Neutrophil (primary cell): ENCODE measurements around the gene SYVN1.

Experiments used
- H3K27ac ChIP-seq: fragments of 200-600 bp; sonication (generic); 2 replicates; pipeline ENCODE4 v1.5.1; 2016; ENCODE audit warnings: mild to moderate bottlenecking, moderate library complexity
- H3K27me3 ChIP-seq: fragments of 200-600 bp; sonication (generic); 2 replicates; pipeline ENCODE4 v1.6.0; 2016; ENCODE audit warnings: mild to moderate bottlenecking
- H3K36me3 ChIP-seq: fragments of 200-600 bp; sonication (generic); 2 replicates; pipeline ENCODE4 v1.5.1; 2017
- H3K4me1 ChIP-seq, 2 experiments: fragments of 200-600 bp in 1 of 2; sonication (generic) in 1 of 2; 1 replicate in 1 of 2; 2 replicates in 1 of 2; pipeline versions ENCODE4 v1.5.1 to v1.6.1; 2013 to 2016; ENCODE audit warnings: low read depth in 1 of 2, low read length in 1 of 2, mild to moderate bottlenecking in 1 of 2, moderate library complexity in 1 of 2; ENCODE audit not compliant: control insufficient read depth in 1 of 2, insufficient read depth in 1 of 2
- H3K4me3 ChIP-seq, 2 experiments: fragments of 200-600 bp in 1 of 2; sonication (generic) in 1 of 2; 1 replicate in 1 of 2; 2 replicates in 1 of 2; pipeline ENCODE4 v1.5.1; 2013 to 2016; ENCODE audit warnings: low read depth in 1 of 2, low read length in 1 of 2, mild to moderate bottlenecking in 1 of 2, moderate library complexity in 1 of 2
- H3K9me3 ChIP-seq: fragments of 200-600 bp; sonication (generic); 2 replicates; pipeline ENCODE4 v1.5.1; 2016
- TF ChIP-seq, protein P1 (sequence below): fragments of 200-600 bp; sonication (generic); IDR thresholded peaks from 2 replicates; pipeline ENCODE4 v1.5.1; 2016; ENCODE audit warnings: antibody characterized with exemption

SYVN1 gene

GRCh38 chr11:65114538-65115171 is 19.7 kb downstream of the SYVN1 start:
- H3K4me1 ChIP-seq: peaks cover 55 to 57% of the 10 kb centered on the region in 2 experiments
- peaks cover 29% of the 10 kb centered on the region for H3K27me3 ChIP-seq
- H3K36me3 ChIP-seq: peaks cover 23% of the 10 kb centered on the region
- TF ChIP-seq, protein P1, sequence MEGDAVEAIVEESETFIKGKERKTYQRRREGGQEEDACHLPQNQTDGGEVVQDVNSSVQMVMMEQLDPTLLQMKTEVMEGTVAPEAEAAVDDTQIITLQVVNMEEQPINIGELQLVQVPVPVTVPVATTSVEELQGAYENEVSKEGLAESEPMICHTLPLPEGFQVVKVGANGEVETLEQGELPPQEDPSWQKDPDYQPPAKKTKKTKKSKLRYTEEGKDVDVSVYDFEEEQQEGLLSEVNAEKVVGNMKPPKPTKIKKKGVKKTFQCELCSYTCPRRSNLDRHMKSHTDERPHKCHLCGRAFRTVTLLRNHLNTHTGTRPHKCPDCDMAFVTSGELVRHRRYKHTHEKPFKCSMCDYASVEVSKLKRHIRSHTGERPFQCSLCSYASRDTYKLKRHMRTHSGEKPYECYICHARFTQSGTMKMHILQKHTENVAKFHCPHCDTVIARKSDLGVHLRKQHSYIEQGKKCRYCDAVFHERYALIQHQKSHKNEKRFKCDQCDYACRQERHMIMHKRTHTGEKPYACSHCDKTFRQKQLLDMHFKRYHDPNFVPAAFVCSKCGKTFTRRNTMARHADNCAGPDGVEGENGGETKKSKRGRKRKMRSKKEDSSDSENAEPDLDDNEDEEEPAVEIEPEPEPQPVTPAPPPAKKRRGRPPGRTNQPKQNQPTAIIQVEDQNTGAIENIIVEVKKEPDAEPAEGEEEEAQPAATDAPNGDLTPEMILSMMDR: no peak
- H3K4me3 ChIP-seq: no peak overlapping the region
- no peaks in the 10 kb centered on the region for H3K9me3 ChIP-seq
- H3K27ac ChIP-seq: no peak overlapping the region

- H3K4me3 ChIP-seq: no peak overlapping the region
- H3K4me1 ChIP-seq: peaks cover 55 to 56% of the 10 kb centered on the region in 2 experiments
Measured at GRCh38 chr11:65113839-65114238, 20.5 kb downstream of the SYVN1 start.

GRCh38 chr11:65113361-65113756 is 21.0 kb downstream of the SYVN1 start:
- TF ChIP-seq, protein P1: no peak
- H3K27ac ChIP-seq: no peak overlapping the region
- no peaks in the 10 kb centered on the region for H3K9me3 ChIP-seq
- H3K36me3 ChIP-seq: peaks cover 23% of the 10 kb centered on the region
- peaks cover 54% of the 10 kb centered on the region in 2 experiments for H3K4me1 ChIP-seq
- peaks cover 29% of the 10 kb centered on the region for H3K27me3 ChIP-seq
- peak overlapping the region in 1 of 2 experiments; percentile 75 for H3K4me3 ChIP-seq

More at GRCh38 chr11:65113839-65114238, 20.5 kb downstream of the SYVN1 start:
- peaks cover 29% of the 10 kb centered on the region for H3K27me3 ChIP-seq
- H3K9me3 ChIP-seq: no peaks in the 10 kb centered on the region
- peaks cover 23% of the 10 kb centered on the region for H3K36me3 ChIP-seq
- TF ChIP-seq, protein P1: no peak
- no peak overlapping the region for H3K27ac ChIP-seq

DNA sequence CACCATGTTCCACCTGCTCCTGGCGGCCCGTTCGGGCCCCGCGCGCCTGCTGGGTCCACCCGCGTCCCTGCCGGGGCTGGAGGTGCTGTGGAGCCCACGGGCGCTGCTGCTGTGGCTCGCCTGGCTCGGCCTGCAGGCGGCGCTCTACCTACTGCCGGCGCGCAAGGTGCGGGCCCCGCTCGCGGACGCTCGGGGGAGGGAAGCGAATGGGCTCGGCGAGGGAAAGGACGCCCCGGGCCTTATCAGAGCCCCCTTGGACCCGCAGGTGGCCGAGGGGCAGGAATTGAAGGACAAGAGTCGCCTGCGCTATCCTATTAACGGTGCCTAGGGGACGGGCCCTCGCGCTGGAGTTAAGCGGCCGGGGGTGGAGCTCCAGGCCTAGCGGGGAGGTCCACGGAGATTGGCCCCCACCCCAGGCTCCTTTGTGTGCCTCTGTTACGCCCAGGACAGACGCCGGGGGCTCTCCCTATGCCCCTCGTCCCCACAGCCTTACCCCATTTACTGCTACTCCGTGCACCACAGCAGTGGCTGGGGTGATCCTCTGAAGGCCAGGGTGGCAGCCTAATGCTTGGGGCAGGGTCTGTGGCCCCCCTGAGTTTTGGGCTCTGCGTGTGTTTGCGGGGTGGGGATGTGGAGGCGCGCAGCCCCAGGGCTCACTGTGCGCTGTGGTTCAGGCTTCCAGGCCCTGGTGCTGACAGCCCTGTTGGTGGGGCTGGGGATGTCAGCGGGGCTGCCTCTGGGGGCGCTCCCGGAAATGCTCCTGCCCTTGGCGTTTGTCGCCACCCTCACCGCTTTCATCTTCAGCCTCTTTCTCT is 21.6 kb downstream of the SYVN1 start:
- no peaks in the 10 kb centered on the region for H3K9me3 ChIP-seq
- peaks cover 24% of the 10 kb centered on the region for H3K36me3 ChIP-seq
- H3K27ac ChIP-seq: no peak overlapping the region
- H3K4me1 ChIP-seq: peaks cover 48% of the 10 kb centered on the region in 2 experiments
- TF ChIP-seq, protein P1: peak; percentile 77
- peaks cover 29% of the 10 kb centered on the region for H3K27me3 ChIP-seq
- H3K4me3 ChIP-seq: peak overlapping the region; percentile 65 to 75

GRCh38 chr11:65111744-65112545 is 22.4 kb downstream of the SYVN1 start, which contains the start of gene TM7SF2:
Gene TM7SF2 (plus strand): TSS chr11:65111872. CDS start chr11:65112016, 144 bp downstream.
- Histone ChIP-seq H3K27ac (peak within 1 kb of the TSS; percentile 64), H3K4me1 (peaks cover 43% of the 10 kb centered on the region in 2 experiments), H3K9me3 (no peaks in the 10 kb centered on the region), H3K4me3 (peak within 1 kb of the TSS; percentile 65 to 75), H3K36me3 (peaks cover 30% of the 10 kb centered on the region), H3K27me3 (peaks cover 29% of the 10 kb centered on the region)
- TF ChIP-seq, protein P1: peak; percentile 40
